Midbrain (tissue), 1 donor: ENCODE measurements around the gene LRRFIP2.

Source experiments
- DNase-seq: peaks from one replicate; lab custom pipeline; 2025; lab: John Stamatoyannopoulos, UW

Gene LRRFIP2

DNA sequence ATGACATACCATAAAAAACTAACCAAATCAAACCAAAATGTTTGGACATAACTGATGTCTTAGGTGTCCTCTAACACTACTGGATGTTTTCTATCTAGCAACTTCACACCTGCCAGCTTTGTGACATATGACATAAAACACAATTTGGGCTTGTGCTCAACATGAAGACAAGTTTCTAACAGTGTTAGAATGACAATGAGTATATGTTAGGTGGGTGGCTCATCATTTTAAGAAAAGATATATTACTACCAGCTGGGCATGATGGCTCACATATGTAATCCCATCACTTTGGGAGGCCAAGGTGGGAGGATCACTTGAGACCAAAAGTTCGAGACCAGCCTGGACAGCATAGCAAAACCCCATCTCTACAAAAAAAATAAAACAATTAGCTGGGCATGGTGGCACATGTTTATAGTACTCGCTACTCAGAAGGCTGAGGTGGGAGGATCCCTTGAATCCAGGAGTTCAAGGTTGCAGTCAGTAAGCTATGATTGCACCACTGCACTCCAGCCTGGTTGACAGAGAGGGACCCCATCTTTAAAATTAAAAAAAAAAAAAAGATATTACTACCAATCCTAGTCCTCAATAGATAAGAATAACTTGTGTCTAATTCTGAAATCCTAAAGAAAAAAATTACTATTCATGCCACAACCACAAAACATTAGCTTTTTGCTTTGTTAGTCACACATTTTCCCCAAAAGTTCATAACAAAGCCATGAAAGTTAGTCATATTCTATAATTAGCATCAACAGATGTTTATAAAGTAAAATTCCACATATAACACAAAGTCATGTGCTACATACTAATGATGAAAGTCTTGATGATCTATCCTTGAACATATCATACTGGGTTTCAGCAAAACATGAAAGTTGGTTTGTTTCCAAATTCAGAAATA, 59.9 kb downstream of the LRRFIP2 start:
- DNase-seq = no peak

DNA sequence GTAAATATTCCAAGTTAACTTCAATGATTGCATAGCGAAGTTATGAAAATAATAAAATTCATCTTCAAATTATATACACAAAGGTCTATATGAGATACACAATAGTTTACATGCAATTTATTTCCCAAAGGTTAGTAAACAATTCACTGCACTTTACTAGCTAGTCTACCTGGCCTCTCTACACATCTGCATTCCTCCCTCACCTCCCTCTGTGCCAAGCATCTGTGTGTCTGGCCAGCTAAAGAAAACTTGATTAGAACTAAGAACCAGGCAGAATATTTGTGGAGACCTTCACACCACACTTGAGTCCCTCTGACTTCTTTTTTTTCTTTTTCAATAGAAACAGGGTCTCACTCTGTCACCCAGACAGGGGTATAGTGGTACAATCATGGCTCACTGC, 61.4 kb downstream of the LRRFIP2 start:
- DNase-seq = no peak

DNA sequence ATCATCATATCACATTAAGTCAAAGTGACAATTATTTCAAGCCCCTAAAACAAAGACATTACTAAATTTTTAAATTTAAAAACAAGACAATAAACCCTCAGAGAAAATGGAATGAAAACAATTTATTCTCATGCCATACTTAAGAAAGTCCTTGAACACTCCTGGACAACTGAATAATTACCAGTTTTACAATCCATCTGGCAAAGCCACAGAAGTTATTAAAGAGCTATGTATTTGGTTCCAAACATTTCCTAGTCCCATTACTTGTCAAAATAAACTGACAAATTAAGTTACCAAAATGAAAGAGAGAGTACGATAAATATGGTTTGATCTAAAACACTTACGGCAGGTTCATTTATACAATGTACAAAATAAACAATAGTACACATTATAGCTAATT, 63.2 kb downstream of the LRRFIP2 start:
- no peak for DNase-seq

DNA sequence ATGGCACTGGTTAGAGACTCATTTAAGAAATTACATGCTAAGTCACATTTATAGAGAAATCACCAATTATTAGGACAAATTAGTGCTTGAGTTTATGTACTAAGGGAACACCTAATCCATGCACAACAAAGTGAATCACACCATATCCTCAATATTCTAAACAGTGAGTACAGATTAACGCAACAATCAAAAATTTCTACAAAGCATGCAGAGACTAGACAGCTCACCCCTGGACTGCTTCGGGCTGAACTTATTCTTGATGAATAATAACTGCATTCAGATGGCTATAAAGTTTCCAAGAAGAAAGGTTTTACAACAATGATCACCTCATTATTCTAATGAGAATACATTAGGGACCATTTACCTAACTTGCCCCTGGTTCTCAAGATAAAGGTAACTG, 66.5 kb downstream of the LRRFIP2 start:
- no peak for DNase-seq

DNA sequence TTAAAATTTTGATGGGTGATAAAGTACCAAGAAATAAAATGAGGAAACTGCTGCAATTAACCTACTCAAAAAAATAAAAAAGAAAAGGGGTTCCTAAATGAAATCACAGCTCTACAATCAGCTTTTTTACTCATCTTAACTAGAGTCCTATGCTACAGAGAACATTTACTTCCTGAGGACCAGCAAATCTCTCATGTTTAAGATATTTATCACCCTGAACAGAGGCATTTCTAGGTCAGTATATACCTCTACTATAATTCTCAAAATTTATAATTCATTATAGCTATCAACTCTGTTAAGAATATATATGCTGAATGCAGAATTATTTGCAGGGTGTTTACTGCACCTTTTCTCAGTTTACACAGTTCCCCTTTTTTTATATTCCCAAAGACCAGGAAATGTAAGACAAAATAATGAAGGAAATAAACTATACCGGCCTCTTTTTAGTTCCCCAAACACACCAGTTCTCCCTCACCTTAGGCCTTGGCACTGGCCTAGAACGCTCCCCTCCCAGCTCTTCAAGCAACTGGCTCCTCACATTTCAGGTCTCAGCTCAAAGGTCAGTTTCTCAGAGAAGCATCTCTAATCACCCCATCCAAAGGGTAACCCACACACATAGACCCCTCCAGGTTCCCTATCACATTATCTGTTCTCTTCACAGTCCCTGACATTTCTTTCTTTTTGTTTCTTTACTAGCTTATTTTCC, 71.1 kb downstream of the LRRFIP2 start:
- no peak for DNase-seq

DNA sequence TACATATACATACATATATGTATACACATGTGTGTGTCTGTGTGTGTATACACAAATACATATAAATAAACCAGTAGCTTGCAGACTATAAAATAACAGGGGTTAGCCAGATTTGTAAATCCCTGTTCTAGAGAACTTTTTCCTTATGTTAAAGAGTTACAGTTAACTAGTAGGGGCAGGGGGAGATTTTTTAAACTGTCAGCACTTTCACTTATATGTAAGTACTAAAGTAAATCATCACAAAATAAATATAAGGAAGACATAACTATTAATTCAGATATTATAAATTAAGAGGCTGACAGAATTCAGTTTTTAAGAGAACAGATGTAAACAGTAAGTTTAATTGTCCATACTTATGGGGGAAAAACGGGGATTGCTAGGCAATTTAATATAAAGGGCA, 74.0 kb downstream of the LRRFIP2 start:
- DNase-seq = no peak

DNA sequence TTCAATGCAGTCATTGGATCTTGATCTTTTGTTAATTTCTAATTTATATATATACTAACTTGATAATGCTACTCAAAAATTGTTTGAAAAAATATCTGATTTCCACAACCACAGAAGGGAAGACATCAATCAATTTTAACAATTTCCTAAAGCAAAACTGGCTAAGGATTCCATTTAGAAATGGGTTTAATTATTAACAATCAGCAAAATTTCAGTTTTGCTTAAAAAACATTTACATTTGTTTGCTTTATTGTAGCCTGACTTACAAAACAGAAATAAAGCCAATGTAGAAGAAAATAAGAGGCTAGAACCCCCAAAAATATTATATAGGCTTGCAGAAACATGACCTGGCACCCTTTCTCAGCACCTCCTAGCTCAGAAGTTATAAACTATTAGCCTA, 74.9 kb downstream of the LRRFIP2 start:
- no peak for DNase-seq

DNA sequence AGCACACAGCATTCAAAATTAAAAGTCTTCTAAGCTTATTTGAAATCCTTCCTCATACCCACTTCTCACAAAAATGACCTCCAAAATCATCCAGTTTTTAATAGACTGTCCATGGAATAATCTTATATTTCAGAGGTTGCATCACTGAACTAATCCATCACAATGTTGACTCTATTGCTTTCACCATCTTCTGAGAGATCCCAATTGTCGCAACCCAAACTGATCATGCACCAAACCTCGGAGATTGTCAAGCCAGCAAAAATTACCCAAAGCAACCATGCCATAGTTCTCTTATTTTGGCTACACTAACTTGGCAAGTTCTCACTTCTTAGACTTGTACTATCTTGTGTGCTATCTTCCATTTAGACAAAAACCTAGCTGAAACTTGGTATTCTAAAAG, 75.5 kb downstream of the LRRFIP2 start:
- no peak for DNase-seq

DNA sequence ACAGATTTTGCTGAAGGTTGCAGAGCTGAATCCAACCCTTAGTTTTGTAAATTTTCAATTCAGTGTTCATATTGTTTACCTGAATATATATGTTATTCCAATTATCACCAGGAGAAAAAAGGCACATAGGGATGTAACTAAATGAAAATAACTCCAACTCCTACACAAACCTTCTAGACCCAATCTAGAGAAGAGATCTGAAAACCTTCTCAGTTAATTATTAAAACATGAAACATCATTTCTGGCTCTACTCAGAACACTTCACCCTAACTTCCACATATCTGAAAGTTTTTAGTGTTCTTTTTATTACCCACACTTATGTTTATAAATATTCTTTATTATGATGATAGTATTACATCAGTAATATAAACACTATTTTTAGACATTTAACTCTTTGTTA, 76.6 kb downstream of the LRRFIP2 start:
- DNase-seq = no peak

DNA sequence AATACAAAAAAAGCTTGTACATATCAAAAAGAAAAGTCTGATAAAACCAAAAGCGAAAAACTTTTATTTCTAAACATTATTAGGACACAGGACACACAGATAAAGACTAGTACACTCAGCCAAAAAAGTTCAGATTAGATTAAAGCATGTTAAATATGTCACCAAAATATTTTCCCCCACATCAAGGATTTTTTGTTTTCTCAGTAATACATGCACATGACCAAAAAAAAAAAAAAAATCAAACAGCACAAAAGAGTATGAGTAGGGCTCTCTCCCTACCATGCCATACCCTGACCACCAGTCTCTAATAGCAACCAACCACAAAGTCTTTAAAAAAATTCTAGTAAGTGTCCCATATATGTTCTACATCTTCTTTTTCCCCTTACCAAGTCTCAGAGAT, 77.4 kb downstream of the LRRFIP2 start:
- DNase-seq = no peak

DNA sequence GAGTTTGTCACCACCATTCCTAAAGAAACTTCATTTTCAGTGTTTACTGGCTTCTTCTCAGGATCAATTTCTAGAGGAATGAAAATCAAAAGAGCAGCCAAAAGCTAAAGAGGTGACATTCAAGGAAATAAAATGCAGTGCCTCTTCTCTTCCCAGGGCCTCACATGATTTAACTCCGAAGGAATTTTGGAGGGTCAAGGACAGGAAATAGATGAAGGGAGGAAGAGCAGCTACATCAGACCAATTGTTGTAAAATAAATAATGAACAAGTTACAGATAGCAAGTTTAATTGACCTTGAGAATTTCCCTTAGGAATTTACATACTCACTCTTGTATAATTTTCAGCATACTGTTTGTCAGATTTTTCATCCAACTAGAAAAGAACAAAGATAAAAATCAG, 78.1 kb downstream of the LRRFIP2 start:
- DNase-seq = no peak

DNA sequence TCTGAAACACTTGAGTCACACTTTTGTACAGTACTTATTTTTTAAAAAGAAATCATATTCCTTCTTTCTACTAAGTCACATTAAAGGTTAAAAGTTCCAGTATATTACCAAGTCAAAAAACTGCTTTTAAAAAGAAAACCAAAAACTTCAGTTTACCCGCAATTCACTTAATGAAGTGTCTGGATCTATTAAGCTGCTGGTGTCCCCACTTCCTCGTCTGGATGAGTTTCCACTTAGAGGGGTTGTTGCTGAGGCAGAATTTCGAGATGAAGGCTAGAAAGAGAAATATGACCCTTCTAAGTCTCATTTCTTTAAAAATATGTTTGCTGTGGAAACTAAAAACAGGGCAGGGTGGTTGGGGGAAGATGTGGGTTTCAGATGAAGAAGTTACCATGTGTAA, 79.7 kb downstream of the LRRFIP2 start:
- DNase-seq = no peak

DNA sequence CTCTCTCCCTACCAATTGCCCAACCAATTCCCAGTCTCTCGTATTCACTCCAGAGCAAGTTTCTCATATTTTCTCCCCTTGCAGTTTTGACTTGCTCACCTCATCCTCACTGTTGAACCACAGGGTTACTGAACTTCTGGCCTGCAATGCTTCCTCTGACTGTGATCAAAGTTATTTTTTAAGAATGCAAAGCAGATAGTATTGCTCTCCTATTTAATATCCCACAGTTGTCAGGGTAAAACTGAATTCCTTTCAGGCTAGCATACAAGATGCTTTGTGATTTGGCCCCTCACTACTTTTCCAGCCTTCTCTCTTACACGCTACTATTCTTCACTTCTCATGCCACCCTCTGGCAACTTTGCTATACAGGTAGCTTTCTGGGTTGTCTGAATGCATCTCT, 80.9 kb downstream of the LRRFIP2 start:
- no peak for DNase-seq

DNA sequence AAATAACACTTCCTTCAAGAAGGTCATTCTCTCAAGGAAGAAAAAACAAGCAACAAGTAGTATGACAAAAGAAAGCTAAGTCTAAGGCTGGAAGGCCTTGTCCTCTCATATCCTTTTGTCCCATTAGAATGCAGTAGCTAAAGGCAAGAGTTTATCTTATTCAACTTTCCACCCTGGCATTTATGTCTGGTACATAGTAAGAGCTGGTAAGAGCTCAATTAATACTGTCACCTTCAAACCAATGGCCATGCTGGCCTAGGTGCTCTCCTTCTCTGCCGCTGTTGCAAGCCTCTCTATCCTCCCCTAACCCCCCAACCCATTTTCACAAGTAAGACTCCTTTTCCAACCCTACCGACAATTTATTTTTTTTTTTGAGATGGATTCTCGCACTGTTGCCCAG, 81.9 kb downstream of the LRRFIP2 start:
- no peak for DNase-seq

DNA sequence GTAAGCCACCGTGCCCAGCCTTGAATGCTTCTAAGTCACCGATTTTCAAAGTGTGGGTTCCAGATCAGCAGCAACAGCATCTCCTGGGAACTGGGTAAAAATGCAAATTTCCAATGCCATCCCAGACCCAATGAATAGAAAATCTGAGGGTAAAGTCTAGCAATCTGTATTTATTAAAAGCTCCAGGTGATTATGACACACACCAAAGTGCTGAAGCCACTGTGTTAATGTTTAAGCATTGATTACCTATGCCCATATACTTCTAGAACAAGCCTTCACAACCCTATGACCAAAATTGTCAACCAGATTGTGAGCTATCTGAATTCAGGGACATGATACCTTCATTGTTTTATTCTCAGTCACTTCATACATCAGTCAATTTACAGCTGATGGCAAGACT, 86.5 kb downstream of the LRRFIP2 start:
- DNase-seq = no peak

DNA sequence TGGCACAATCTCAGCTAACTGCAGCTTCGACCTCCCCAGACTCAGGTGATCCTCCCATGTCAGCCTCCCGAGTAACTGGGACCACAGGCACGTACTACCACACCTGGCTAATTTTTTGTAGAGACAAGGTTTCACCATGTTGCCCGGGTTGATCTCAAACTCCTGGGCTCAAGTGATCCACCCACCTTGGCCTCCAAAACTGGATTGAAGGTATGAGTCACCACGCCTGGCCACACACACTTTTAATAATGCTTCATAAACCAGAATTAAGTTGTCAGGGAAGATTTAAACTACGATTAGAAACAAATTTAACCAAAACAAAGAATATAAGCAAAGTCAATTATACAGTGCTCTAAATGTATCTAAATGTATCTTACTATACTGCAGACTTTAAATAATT, 87.5 kb downstream of the LRRFIP2 start:
- no peak for DNase-seq

DNA sequence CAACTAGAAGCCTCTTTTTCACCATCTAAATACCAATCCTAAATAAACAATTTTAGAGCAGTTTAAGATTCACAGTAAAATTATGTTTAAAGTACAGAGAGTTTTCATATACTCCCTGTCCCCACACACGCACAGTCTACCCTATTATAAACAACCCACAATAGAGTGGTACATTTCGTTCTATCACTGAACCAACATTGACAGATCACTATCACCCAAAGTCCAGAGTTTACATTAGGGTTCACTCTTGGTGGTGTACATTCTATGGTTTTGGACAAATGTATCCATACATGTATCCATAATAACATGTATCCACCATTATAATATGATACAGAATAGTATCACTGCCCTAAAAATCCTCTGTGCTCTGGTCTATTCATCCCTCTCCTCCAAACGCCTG, 92.1 kb downstream of the LRRFIP2 start:
- no peak for DNase-seq

DNA sequence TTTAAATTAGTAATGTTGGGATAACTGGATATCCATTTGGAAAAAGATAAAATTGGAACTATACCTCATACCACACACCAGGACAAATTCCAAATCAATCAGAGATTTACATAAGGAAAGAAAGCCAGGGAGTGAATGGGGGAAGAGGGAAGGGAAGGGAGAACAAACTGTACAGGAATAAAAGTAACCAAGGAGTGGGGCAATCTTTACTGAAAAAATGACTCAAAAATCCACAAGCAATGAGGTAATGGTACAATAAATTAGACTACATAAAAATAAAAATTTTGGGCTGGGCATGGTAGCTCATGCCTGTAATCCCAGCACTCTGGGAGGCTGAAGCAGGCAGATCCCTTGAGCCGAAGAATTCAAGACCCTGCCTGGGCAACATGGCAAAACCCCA, 98.4 kb downstream of the LRRFIP2 start:
- no peak for DNase-seq

DNA sequence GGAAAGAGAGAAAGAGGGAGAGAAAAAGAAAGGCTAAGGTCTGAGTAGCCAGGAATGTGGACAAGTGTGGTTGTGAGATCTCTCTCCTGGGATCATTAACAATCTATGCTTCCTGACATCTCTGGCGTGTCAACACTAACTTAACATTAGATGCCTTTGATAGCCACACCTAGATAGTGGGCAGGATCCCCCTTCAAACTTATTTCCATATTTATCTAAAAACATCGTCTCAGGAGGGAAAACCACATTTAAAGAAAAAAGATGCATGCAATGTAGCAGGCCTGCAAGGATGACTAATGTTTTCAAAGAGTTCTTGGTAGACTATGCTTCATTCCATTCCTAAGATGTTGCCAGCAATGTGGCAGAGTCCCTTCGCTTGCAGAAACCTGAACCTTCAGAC, 100.2 kb downstream of the LRRFIP2 start:
- no peak for DNase-seq

DNA sequence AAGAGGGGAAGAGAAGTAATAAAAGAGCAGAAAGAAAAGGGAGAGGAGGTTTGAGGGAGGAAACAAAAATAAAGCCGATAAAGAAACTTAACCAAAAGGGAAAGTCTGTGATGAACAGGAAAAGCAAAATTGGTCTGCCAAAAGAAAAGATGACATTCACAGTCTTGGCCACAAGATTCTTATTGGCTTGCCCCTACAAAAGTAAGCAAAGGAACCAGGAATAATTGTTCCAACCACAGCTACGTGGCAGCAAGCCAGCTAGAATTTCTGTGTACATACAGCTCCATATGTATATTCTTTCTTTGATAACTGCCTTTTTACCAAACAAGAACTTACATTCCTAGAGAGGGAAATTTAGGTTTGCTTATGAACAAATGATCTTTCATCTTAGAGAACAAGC, 101.5 kb downstream of the LRRFIP2 start:
- DNase-seq = no peak

DNA sequence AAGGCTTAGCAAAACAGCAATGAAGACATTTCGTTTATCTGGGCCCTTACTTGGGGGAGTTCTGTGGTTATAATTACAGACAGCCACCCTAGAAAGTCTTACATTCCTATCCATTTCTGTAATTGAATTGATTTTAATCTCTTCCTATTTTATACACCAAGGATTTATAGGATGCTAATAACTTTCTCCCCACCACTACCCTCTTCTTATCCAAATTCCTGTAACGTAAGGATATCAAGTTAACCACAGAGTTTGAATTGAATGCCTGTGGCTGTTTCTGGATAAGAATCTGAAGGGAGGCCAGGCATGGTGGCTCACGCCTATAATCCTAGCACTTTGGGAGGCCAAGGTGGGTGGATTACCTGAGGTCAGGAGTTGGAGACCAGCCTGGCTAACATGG, 102.5 kb downstream of the LRRFIP2 start:
- DNase-seq = no peak

DNA sequence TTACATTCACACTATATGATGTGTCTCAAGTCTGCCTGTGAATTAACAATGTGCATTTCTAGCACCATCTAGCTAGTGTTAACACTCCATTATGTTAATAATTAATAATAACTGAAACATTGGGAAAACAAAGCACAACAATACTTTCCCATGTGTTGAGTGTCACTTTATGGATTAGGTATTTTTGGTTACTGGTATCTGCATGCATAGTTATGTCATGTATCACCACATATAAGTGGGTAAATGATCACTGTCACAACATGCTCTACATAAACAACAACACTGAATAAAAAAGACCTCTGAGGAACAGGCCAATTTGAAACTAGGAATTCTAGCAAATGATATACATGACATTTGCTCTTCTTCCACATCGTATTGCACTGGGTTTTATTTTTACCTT, 106.4 kb downstream of the LRRFIP2 start:
- DNase-seq = no peak

DNA sequence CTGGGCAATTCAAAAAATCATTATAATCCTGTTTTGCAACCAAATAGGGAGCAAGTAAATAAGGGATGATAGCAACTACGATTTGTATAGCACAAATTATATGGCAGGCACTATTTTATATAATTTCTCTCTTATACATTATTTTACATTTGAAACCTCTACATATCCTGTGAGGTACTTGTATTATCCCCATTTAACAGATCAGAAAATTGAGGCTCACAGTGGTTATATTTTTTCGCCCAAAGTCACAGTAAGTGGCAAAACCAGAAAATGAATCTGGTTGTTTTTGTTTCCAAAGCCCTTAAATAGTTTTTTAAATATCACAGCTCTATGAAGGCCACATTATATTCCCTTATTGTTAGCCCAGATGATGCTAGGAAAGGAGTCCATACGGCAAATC, 106.8 kb downstream of the LRRFIP2 start:
- no peak for DNase-seq

DNA sequence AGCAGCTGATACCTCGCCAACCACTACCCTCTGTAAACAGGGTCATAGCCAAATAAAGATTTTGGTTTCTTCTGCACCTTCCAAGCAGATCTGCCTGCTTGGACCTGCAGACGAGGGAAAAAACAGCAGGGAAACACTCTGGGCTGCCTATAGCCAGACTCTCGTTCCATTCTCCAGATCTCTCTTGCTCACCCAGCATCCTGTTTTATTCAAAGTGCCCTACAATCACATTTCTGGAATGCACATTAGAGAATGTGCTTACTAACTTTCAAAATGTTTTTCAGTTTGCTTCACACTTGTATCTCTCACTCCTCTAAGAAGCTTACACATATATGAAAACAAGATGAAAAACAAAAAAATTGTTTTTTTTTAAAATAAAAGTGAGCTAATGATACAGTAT, 109.6 kb downstream of the LRRFIP2 start:
- no peak for DNase-seq
